Neural cell (in vitro differentiated cells): ENCODE data around the gene SLC35B4.

Experiments
- EP300 ChIP-seq: fragments of 450-650 bp; conservative IDR thresholded peaks from 2 replicates; pipeline ENCODE4 v1.6.1; 2014; ENCODE audit warnings: antibody characterized with exemption, mild to moderate bottlenecking, moderate library complexity; ENCODE audit not compliant: poor library complexity, severe bottlenecking
- EZH2 ChIP-seq: fragments of 200-600, 300-800 bp; shearing (Covaris generic), sonication (generic); IDR thresholded peaks from 2 replicates; pipeline ENCODE4 v1.6.1; 2014; ENCODE audit warnings: antibody characterized with exemption, low read length, borderline replicate concordance, mild to moderate bottlenecking; ENCODE audit not compliant: insufficient read depth, poor library complexity, severe bottlenecking
- MXI1 ChIP-seq: fragments of 450-650 bp; conservative IDR thresholded peaks from 2 replicates; pipeline ENCODE4 v1.6.1; 2014; ENCODE audit warnings: antibody characterized with exemption, mild to moderate bottlenecking; ENCODE audit not compliant: poor library complexity, severe bottlenecking
- POLR2AphosphoS5 ChIP-seq: IDR thresholded peaks from 2 replicates; pipeline ENCODE4 v1.6.1; 2012
- RAD21 ChIP-seq: fragments of 450-650 bp; conservative IDR thresholded peaks from 2 replicates; pipeline ENCODE4 v1.6.1; 2014; ENCODE audit warnings: antibody characterized with exemption, mild to moderate bottlenecking, moderate library complexity
- REST ChIP-seq: IDR thresholded peaks from 2 replicates; pipeline ENCODE4 v1.6.1; 2012; ENCODE audit warnings: borderline replicate concordance
- SMC3 ChIP-seq: fragments of 450-650 bp; conservative IDR thresholded peaks from 2 replicates; pipeline ENCODE4 v1.6.1; 2014; ENCODE audit warnings: antibody characterized with exemption, mild to moderate bottlenecking, moderate library complexity; ENCODE audit not compliant: poor library complexity
- TAF1 ChIP-seq: IDR thresholded peaks from 2 replicates; pipeline ENCODE4 v1.6.1; 2012; ENCODE audit warnings: low read depth
- TF ChIP-seq, protein P1 (sequence below): fragments of 450-650 bp; IDR thresholded peaks from 2 replicates; pipeline ENCODE4 v1.5.1; 2014; ENCODE audit warnings: antibody characterized with exemption, mild to moderate bottlenecking, moderate library complexity; ENCODE audit not compliant: poor library complexity, severe bottlenecking

- TF ChIP-seq, protein P1, sequence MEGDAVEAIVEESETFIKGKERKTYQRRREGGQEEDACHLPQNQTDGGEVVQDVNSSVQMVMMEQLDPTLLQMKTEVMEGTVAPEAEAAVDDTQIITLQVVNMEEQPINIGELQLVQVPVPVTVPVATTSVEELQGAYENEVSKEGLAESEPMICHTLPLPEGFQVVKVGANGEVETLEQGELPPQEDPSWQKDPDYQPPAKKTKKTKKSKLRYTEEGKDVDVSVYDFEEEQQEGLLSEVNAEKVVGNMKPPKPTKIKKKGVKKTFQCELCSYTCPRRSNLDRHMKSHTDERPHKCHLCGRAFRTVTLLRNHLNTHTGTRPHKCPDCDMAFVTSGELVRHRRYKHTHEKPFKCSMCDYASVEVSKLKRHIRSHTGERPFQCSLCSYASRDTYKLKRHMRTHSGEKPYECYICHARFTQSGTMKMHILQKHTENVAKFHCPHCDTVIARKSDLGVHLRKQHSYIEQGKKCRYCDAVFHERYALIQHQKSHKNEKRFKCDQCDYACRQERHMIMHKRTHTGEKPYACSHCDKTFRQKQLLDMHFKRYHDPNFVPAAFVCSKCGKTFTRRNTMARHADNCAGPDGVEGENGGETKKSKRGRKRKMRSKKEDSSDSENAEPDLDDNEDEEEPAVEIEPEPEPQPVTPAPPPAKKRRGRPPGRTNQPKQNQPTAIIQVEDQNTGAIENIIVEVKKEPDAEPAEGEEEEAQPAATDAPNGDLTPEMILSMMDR, result no peak
- TF ChIP-seq SMC3, result no peak
- TF ChIP-seq RAD21, result no peak
- TF ChIP-seq TAF1, result no peak
- no peak for TF ChIP-seq POLR2AphosphoS5
- TF ChIP-seq EZH2, result no peak
- TF ChIP-seq EP300, result no peak
- TF ChIP-seq REST, result no peak
- no peak for TF ChIP-seq MXI1
Measured at GRCh38 chr7:134334408-134334807, 17.7 kb upstream of the SLC35B4 start.
